Neutrophil (primary cell): ENCODE data around the gene TRMT61A.
A peak's percentile ranks its signal among the peaks of the same experiment; 100 is the strongest.

Source experiments
- H3K27ac ChIP-seq: fragments of 200-600 bp; sonication (generic); 2 replicates; pipeline ENCODE4 v1.5.1; 2016; ENCODE audit warnings: mild to moderate bottlenecking, moderate library complexity
- H3K27me3 ChIP-seq: fragments of 200-600 bp; sonication (generic); 2 replicates; pipeline ENCODE4 v1.6.0; 2016; ENCODE audit warnings: mild to moderate bottlenecking
- H3K36me3 ChIP-seq: fragments of 200-600 bp; sonication (generic); 2 replicates; pipeline ENCODE4 v1.5.1; 2017
- H3K4me1 ChIP-seq, 2 experiments: fragments of 200-600 bp in 1 of 2; sonication (generic) in 1 of 2; 1 replicate in 1 of 2; 2 replicates in 1 of 2; pipeline versions ENCODE4 v1.5.1 to v1.6.1; 2013 to 2016; ENCODE audit warnings: low read depth in 1 of 2, low read length in 1 of 2, mild to moderate bottlenecking in 1 of 2, moderate library complexity in 1 of 2; ENCODE audit not compliant: control insufficient read depth in 1 of 2, insufficient read depth in 1 of 2
- H3K4me3 ChIP-seq, 2 experiments: fragments of 200-600 bp in 1 of 2; sonication (generic) in 1 of 2; 1 replicate in 1 of 2; 2 replicates in 1 of 2; pipeline ENCODE4 v1.5.1; 2013 to 2016; ENCODE audit warnings: low read depth in 1 of 2, low read length in 1 of 2, mild to moderate bottlenecking in 1 of 2, moderate library complexity in 1 of 2
- H3K9me3 ChIP-seq: fragments of 200-600 bp; sonication (generic); 2 replicates; pipeline ENCODE4 v1.5.1; 2016
- TF ChIP-seq, protein P1 (sequence below): fragments of 200-600 bp; sonication (generic); IDR thresholded peaks from 2 replicates; pipeline ENCODE4 v1.5.1; 2016; ENCODE audit warnings: antibody characterized with exemption

Gene TRMT61A

DNA sequence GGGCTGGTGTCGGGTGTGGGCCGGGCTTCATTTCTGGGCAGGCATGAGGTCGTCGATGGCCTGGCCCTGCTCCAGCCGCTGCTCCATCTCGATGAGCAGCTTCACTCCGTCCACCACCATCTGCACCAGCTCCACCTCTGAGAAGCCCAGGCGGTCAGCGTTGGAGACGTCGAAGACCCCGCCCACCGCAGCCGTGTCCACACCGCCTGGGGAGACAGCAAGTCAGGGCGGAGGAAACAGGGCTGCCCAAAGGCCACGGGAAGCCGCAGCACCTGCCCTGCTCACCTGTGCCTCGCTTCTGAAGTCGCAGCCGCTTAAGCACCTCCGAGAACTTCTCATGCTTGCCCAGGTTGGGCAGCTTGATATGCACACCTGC, 9.2 kb upstream of the TRMT61A start:
- TF ChIP-seq, protein P1, sequence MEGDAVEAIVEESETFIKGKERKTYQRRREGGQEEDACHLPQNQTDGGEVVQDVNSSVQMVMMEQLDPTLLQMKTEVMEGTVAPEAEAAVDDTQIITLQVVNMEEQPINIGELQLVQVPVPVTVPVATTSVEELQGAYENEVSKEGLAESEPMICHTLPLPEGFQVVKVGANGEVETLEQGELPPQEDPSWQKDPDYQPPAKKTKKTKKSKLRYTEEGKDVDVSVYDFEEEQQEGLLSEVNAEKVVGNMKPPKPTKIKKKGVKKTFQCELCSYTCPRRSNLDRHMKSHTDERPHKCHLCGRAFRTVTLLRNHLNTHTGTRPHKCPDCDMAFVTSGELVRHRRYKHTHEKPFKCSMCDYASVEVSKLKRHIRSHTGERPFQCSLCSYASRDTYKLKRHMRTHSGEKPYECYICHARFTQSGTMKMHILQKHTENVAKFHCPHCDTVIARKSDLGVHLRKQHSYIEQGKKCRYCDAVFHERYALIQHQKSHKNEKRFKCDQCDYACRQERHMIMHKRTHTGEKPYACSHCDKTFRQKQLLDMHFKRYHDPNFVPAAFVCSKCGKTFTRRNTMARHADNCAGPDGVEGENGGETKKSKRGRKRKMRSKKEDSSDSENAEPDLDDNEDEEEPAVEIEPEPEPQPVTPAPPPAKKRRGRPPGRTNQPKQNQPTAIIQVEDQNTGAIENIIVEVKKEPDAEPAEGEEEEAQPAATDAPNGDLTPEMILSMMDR: no peak
- Histone ChIP-seq H3K36me3 (peaks cover 5% of the 10 kb centered on the region), H3K4me3 (no peak overlapping the region), H3K9me3 (no peaks in the 10 kb centered on the region), H3K27me3 (peaks cover 66% of the 10 kb centered on the region), H3K27ac (no peak overlapping the region), H3K4me1 (peaks cover 22 to 36% of the 10 kb centered on the region in 2 experiments)

DNA sequence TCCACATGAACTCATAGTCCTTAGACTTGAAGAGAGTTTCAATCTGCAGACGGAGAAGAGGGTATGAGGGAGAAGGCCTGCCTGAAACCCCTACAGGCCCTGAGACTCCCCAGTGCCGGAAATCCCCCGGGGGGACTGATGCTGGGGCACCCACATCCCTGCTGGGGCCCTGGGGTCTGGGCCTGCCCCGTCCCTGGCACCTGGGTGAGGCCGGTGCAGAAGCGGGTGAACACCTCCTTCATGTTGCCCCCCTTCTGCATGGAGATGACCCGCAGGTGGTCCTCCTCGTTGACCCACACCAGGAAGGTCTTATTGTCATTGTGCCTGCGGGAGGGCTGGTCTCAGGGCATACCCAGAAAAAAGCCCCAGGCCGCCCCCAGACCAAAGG, 8.7 kb upstream of the TRMT61A start:
- TF ChIP-seq, protein P1: no peak
- Histone ChIP-seq H3K4me3 (peak overlapping the region; percentile 64 to 88), H3K4me1 (peaks cover 22 to 36% of the 10 kb centered on the region in 2 experiments), H3K36me3 (peaks cover under 1% of the 10 kb centered on the region), H3K27me3 (peaks cover 70% of the 10 kb centered on the region), H3K27ac (no peak overlapping the region), H3K9me3 (no peaks in the 10 kb centered on the region)

DNA sequence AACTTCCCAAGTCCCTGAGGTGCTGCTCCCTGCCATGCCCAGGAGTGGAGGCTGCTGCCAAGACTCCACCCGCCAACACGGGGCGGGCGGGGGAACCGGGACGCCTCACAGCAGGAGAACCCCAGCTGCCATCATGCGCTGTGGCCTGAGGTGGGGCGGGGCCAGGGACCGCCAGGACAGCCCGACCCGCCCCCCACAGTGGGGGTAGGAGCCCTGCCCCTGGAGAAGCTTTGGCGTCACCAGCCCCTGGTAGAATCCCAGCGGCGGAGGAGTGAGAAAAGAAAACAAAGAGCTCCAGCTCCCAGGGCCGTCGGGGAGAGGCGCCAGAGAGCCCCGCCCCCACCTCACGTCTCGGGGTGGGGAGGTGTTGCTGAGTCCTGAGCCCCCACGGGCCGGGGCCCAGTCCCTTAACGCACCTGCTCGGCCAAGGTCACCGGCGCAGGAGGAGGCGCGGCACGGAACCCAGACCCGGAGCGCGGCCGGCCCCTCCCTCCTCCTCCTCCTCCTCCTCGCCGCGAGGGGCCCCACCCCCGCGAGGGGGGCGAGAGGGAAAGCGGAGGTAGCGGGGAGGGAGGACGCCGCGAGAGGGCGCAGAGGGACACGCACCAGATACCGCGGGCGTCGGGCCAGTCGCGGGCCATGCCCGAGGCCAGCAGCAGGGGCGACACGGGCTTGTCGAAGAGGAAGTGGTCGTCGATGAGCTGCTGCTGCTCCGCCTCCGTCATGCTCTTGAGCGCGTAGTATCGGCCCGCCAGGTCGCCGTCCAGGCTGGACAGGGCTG, 8.1 kb upstream of the TRMT61A start:
- Histone ChIP-seq H3K4me1 (peaks cover 22 to 36% of the 10 kb centered on the region in 2 experiments), H3K27me3 (peaks cover 76% of the 10 kb centered on the region), H3K27ac (peak overlapping the region; percentile 36), H3K4me3 (peak overlapping the region; percentile 64 to 88), H3K36me3 (no peaks in the 10 kb centered on the region), H3K9me3 (no peaks in the 10 kb centered on the region)
- TF ChIP-seq, protein P1: peak; percentile 71

DNA sequence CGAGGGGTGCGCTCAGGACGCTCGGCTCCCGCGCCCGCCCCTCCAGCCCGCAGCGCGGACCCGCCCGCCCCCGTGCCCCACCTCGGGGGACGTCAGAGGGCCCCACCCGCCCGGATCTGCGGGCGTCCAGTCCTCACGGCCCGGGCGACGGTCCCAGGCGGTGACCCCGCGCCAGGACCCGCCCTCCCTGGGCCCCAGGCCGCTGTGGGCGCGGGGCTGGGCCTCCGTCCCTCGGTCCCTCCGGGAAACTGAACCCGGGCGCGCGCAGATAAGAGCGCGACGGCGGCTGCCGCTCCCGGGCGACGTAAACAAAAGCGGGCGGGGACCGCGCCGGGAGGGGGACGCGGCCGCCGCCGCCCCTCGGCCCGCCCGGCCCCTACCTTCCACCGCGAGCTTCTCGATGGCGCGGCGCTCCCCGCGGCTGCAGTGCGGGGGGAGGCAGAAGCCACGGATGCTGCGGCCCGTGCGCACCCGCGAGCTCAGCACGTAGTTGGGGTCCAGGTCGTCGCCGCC, 7.5 kb upstream of the TRMT61A start:
- H3K27me3 ChIP-seq: peaks cover 83% of the 10 kb centered on the region

DNA sequence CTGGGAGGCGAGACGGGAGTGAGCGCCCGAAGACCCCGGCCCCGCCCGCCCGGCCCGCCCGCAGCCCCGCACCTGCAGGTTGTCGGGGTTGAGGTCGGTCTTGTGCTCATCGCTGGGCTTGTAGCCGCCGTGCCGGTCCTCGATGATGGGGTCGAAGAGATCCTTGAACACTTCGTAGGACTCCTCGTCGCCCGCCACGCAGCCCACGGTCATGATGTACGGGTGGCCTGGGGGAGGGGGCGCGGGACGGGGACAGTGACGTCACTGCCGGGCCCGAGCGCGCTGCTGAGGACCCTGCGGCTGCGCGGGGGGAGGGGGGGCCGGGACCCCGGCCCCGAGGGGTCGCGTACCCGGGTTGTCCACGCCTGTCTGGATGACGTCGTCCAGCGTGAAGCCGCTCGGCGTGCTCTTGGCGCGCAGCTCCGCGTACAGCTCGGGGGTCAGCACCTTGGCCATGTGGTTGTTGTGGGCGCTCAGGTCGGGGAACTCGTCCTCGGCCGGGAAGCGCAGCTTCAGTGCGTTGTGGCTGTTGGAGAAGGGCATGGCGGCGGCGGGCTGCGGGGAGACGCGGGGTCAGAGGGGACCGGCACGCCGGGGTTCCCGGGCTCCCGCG, 6.9 kb upstream of the TRMT61A start:
- Histone ChIP-seq H3K9me3 (no peaks in the 10 kb centered on the region), H3K4me1 (peaks cover 22 to 36% of the 10 kb centered on the region in 2 experiments), H3K27me3 (peaks cover 88% of the 10 kb centered on the region), H3K36me3 (no peaks in the 10 kb centered on the region), H3K4me3 (peak overlapping the region; percentile 64 to 88), H3K27ac (no peak overlapping the region)
- TF ChIP-seq, protein P1: no peak

More for the DNA sequence above, 7.5 kb upstream of the TRMT61A start:
- Histone ChIP-seq H3K4me3 (peak overlapping the region; percentile 64 to 88), H3K27ac (peak overlapping the region; percentile 36), H3K9me3 (no peaks in the 10 kb centered on the region), H3K36me3 (no peaks in the 10 kb centered on the region), H3K4me1 (peaks cover 22 to 36% of the 10 kb centered on the region in 2 experiments)
- TF ChIP-seq, protein P1: no peak
